Ammon's horn (tissue), 1 donor: ENCODE measurements around the gene CDC14C.

Source experiments
- DNase-seq: peaks from one replicate; pipeline ENCODE4 v3.0.0-alpha.2; 2016; ENCODE audit warnings: low spot score

The CDC14C gene

DNA sequence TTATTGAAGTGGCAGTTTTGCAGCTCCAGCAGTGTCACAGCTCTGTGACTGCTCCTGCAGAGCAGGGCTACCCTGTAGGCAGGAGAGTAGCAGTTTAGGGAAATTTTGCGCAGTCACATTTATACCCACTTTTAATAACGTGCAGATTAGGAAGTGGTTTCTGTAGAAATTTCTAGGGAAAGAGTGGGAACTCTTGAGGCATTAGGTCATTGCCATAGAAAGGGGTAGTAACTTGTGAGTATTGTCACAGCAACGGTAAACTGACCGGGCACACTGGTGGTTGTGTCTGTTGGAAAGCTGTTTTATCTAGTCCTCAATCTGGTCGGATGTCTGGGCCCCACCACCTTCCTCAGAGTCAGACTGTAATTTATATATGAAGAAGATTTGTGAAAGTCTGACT is 51.9 kb downstream of the CDC14C start:
- no peak for DNase-seq

DNA sequence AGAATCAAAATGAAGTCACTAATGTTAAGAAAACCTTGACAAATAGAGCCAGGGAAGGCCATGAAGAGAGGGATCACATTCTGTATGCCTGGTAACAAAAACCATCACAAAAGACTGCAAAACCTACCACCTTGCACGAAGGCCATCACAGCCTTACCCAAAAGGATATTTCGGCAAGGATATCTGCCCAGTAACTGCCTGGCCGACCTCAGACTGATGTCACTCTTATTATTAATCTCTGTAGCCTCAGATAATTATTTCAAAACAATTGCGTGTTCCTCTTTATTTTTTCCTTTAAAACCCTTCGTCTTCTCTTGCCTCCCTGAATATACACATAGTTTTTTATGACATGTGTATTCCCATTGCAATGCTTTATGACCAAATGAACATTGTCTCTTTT is 52.5 kb downstream of the CDC14C start:
- no peak for DNase-seq
